ENCODE measurements around the gene DENND1A.

The DENND1A gene

DNA sequence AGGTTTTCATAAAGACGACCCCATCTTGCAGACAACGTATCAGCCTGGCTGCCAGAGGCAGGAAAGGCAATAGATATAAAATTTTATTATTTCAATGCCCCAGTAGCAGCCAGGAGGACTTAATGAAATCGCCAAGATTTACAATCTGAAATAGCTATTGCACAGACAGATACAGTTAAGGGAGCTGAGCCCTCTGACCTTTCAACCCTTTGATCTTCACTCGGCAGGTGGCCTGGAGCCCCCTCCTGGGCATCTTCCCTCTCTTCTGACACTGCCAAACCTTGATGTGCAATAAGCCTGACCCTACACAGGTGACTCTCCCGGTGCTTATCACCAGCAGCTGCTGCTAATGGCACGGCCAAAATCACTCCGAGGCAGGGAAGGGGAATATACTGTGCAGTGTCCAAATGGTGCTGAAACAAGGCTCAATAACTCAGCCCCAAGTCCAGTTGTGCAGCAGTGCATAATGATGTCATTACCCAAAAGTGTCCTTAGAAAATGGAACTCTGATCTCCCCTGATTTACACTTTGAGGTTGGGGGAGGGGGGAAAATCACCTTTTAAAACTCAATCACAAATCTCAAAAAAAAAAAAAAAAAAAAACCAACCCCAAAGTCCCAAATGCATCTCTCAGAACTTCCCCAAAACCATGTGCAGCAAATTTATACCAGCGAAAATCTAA lies 331.9 kb downstream of the DENND1A start:
- no peak overlapping the region for H3K9ac ChIP-seq (ENCODE audit: low read length in 2 of 2)
- no peak overlapping the region for H3K4me3 ChIP-seq (ENCODE audit: low read length in 2 of 2)
- H3K27me3 ChIP-seq (ENCODE audit: control insufficient read depth in 1 of 2, insufficient read depth in 2 of 2, low read length in 2 of 2) = no peaks in the 10 kb centered on the region
- H3K27ac ChIP-seq (ENCODE audit: low read length) = no peak overlapping the region
- no peaks in the 10 kb centered on the region for H3K9me3 ChIP-seq (ENCODE audit: control insufficient read depth in 2 of 2, low read length in 2 of 2)
- H3K4me1 ChIP-seq (ENCODE audit: control insufficient read depth, insufficient read depth, low read length) = no peaks in the 10 kb centered on the region
- no peaks in the 10 kb centered on the region for H3K36me3 ChIP-seq (ENCODE audit: control insufficient read depth in 2 of 2, insufficient read depth in 2 of 2, low read length in 2 of 2)

GRCh38 chr9:123597048-123597447 lies 332.9 kb downstream of the DENND1A start:
- no peaks in the 10 kb centered on the region for H3K9me3 ChIP-seq (ENCODE audit: control insufficient read depth in 2 of 2, low read length in 2 of 2)
- no peak overlapping the region for H3K27ac ChIP-seq (ENCODE audit: low read length)
- H3K4me3 ChIP-seq (ENCODE audit: low read length in 2 of 2) = no peak overlapping the region
- H3K4me1 ChIP-seq (ENCODE audit: control insufficient read depth, insufficient read depth, low read length) = no peaks in the 10 kb centered on the region
- no peak overlapping the region for H3K9ac ChIP-seq (ENCODE audit: low read length in 2 of 2)
- no peaks in the 10 kb centered on the region for H3K27me3 ChIP-seq (ENCODE audit: control insufficient read depth in 1 of 2, insufficient read depth in 2 of 2, low read length in 2 of 2)
- no peaks in the 10 kb centered on the region for H3K36me3 ChIP-seq (ENCODE audit: control insufficient read depth in 2 of 2, insufficient read depth in 2 of 2, low read length in 2 of 2)

DNA sequence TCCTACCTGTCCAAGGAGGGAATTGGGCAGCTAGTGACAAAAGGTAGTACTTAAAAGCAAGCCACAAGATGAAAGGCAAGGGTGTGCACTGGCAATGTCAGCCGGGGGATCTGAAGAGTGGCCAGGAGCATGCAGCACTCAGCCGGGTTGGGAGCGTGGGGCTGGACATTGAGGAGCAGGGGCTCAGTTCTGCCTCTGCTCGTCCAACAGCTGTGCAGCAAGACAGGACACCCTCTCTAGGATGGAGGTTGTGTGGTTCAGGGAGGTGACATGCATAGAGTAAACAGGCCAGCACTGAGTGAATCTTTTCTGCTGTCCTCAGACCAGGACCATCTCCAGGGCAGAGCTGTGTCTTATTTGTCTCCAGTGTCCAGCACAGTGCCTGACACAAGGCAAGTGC lies 338.6 kb downstream of the DENND1A start:
- no peaks in the 10 kb centered on the region for H3K4me1 ChIP-seq (ENCODE audit: control insufficient read depth, insufficient read depth, low read length)
- no peaks in the 10 kb centered on the region for H3K36me3 ChIP-seq (ENCODE audit: control insufficient read depth in 2 of 2, insufficient read depth in 2 of 2, low read length in 2 of 2)
- H3K27me3 ChIP-seq (ENCODE audit: control insufficient read depth in 1 of 2, insufficient read depth in 2 of 2, low read length in 2 of 2) = no peaks in the 10 kb centered on the region
- no peak overlapping the region for H3K27ac ChIP-seq (ENCODE audit: low read length)
- H3K9me3 ChIP-seq (ENCODE audit: control insufficient read depth in 2 of 2, low read length in 2 of 2) = peaks cover 0 to 3% of the 10 kb centered on the region in 2 donors
- no peak overlapping the region for H3K9ac ChIP-seq (ENCODE audit: low read length in 2 of 2)
- no peak overlapping the region for H3K4me3 ChIP-seq (ENCODE audit: low read length in 2 of 2)

DNA sequence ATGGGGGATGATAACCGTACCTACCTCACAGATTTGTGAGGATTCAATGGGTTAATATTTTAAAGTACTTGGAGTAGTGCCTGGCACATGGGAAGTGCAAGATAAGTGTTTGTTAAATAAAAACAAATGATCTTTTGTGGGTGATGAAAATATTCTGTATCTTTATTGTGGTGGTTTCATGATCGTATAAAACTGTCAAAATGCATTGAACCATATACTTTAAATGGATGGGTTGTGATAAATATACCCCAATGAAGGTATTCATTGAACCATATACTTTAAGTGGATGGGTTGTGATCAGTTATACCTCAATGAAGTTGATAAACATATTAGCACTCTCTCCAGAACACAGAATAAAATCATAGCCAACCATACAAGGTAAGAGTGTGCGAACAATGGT lies 339.4 kb downstream of the DENND1A start:
- Histone ChIP-seq H3K4me3 (ENCODE audit: low read length in 2 of 2) (no peak overlapping the region), H3K27ac (ENCODE audit: low read length) (no peak overlapping the region), H3K9me3 (ENCODE audit: control insufficient read depth in 2 of 2, low read length in 2 of 2) (peaks cover 0 to 3% of the 10 kb centered on the region in 2 donors), H3K4me1 (ENCODE audit: control insufficient read depth, insufficient read depth, low read length) (no peaks in the 10 kb centered on the region), H3K36me3 (ENCODE audit: control insufficient read depth in 2 of 2, insufficient read depth in 2 of 2, low read length in 2 of 2) (no peaks in the 10 kb centered on the region), H3K27me3 (ENCODE audit: control insufficient read depth in 1 of 2, insufficient read depth in 2 of 2, low read length in 2 of 2) (no peaks in the 10 kb centered on the region), H3K9ac (ENCODE audit: low read length in 2 of 2) (no peak overlapping the region)

DNA sequence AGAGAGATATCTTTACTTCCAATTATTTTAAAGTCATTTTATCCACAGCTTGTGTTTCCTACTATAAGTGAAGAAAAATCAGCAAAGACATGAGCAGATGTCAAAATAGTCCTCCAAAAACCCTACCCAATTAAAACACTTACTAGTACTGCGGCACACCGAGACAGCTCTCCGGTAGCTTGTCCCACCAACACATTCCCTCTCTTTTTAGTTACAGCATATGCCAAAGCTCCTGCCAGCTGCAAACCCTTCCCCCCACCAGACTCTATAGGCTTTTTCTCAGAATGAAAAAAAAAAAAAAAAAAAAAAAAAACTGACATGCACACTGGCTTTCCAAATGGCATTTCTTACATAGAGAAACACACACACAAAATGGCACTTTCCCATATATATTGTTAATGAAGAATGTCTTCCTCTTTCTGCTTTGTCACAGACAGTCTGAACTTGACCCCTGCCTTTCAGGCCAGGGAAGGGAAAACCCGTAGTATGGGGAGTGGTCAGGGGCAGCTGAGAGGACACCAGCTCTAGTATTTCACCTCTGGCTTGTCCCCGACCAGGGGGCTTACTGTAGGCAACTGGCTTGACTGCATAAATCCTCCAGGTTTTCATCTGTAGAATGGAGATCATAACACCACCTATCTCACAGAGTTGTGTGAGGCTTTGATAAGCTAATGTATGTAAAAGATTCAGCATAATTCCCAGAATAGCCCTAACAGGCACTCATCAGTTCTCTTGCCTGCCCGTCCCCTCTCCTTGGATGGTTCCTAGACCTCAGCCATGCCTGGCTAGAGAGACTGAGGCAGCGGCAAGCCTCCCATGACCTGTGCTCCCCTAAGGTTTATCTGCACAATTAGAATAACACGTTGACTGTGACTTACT lies 340.3 kb downstream of the DENND1A start:
- no peak overlapping the region for H3K4me3 ChIP-seq (ENCODE audit: low read length in 2 of 2)
- no peaks in the 10 kb centered on the region for H3K36me3 ChIP-seq (ENCODE audit: control insufficient read depth in 2 of 2, insufficient read depth in 2 of 2, low read length in 2 of 2)
- H3K9ac ChIP-seq (ENCODE audit: low read length in 2 of 2) = no peak overlapping the region
- H3K27me3 ChIP-seq (ENCODE audit: control insufficient read depth in 1 of 2, insufficient read depth in 2 of 2, low read length in 2 of 2) = no peaks in the 10 kb centered on the region
- no peaks in the 10 kb centered on the region for H3K4me1 ChIP-seq (ENCODE audit: control insufficient read depth, insufficient read depth, low read length)
- H3K9me3 ChIP-seq (ENCODE audit: control insufficient read depth in 2 of 2, low read length in 2 of 2) = peaks cover 0 to 3% of the 10 kb centered on the region in 2 donors
- H3K27ac ChIP-seq (ENCODE audit: low read length) = no peak overlapping the region

DNA sequence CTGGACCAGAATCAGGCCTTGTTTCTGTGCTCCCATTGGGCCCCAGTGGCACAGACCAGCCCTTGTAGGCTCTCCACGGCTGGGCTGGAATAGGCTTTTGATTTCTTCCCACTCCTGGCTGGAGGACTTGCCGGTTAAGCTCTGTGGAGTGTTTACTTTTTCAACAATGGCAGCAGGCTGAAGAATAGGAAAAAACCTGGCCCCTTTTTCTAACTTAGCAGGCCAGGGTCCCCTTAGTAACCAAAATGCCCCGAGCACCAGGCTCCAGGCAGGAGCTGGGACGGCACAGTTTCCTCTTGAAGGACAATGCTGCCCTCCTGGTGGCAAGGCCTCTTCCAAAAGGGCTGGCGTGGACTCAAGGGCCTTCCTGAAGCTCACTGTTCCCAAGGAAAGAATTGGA lies 343.7 kb downstream of the DENND1A start:
- no peak overlapping the region for H3K9ac ChIP-seq (ENCODE audit: low read length in 2 of 2)
- H3K27me3 ChIP-seq (ENCODE audit: control insufficient read depth in 1 of 2, insufficient read depth in 2 of 2, low read length in 2 of 2) = no peaks in the 10 kb centered on the region
- no peak overlapping the region for H3K27ac ChIP-seq (ENCODE audit: low read length)
- H3K4me1 ChIP-seq (ENCODE audit: control insufficient read depth, insufficient read depth, low read length) = no peaks in the 10 kb centered on the region
- peaks cover 4 to 10% of the 10 kb centered on the region in 2 donors for H3K36me3 ChIP-seq (ENCODE audit: control insufficient read depth in 2 of 2, insufficient read depth in 2 of 2, low read length in 2 of 2)
- H3K4me3 ChIP-seq (ENCODE audit: low read length in 2 of 2) = no peak overlapping the region
- peaks cover 0 to 3% of the 10 kb centered on the region in 2 donors for H3K9me3 ChIP-seq (ENCODE audit: control insufficient read depth in 2 of 2, low read length in 2 of 2)

- H3K9ac ChIP-seq (ENCODE audit: low read length in 2 of 2) = no peak overlapping the region
- no peaks in the 10 kb centered on the region for H3K4me1 ChIP-seq (ENCODE audit: control insufficient read depth, insufficient read depth, low read length)
- H3K27ac ChIP-seq (ENCODE audit: low read length) = no peak overlapping the region
- no peak overlapping the region for H3K4me3 ChIP-seq (ENCODE audit: low read length in 2 of 2)
- no peaks in the 10 kb centered on the region for H3K27me3 ChIP-seq (ENCODE audit: control insufficient read depth in 1 of 2, insufficient read depth in 2 of 2, low read length in 2 of 2)
- H3K36me3 ChIP-seq (ENCODE audit: control insufficient read depth in 2 of 2, insufficient read depth in 2 of 2, low read length in 2 of 2) = peaks cover 4 to 16% of the 10 kb centered on the region in 2 donors
- peaks cover 0 to 3% of the 10 kb centered on the region in 2 donors for H3K9me3 ChIP-seq (ENCODE audit: control insufficient read depth in 2 of 2, low read length in 2 of 2)
Observed at GRCh38 chr9:123584202-123585176, 345.4 kb downstream of the DENND1A start.

DNA sequence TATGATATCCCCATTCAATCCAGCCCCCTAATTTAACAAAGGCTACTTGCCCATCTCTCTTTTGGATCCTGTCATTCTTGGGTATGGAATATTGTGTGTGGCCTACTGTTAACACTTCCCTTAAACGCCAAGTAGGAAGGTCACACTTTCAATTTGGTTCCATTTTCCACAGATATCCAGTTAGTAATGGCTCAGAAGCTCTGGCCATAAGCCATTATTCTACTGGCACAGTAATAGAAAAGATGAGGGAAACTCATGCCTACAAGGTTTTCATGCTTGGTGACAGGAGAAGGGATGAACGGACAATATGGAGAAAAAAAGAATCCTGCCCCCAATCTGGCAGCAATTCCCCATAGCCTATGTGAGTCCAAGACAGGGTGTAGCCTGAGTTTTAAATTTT lies 346.3 kb downstream of the DENND1A start:
- Histone ChIP-seq H3K27ac (ENCODE audit: low read length) (no peak overlapping the region), H3K27me3 (ENCODE audit: control insufficient read depth in 1 of 2, insufficient read depth in 2 of 2, low read length in 2 of 2) (no peaks in the 10 kb centered on the region), H3K4me1 (ENCODE audit: control insufficient read depth, insufficient read depth, low read length) (no peaks in the 10 kb centered on the region), H3K4me3 (ENCODE audit: low read length in 2 of 2) (no peak overlapping the region), H3K36me3 (ENCODE audit: control insufficient read depth in 2 of 2, insufficient read depth in 2 of 2, low read length in 2 of 2) (peaks cover 6 to 16% of the 10 kb centered on the region in 2 donors), H3K9me3 (ENCODE audit: control insufficient read depth in 2 of 2, low read length in 2 of 2) (peaks cover 0 to 3% of the 10 kb centered on the region in 2 donors), H3K9ac (ENCODE audit: low read length in 2 of 2) (no peak overlapping the region)

DNA sequence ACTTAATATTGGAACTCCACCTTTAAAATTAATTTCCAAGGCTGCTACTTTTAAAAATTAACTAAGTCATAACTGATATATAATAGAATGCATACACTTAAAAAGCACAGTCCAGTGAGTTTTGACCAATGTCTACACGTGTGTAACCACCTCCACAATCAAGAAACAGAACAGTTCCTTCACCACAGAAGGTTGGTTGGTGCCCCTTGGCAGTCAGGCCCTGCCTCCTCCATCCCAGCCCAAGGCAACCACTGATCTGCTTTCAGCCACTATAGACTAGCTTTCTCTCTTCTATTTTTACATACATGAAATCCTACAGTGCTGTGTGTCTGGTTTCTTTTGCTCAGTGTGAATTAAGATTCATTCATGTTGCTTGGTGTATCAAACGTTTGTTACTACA lies 358.7 kb downstream of the DENND1A start:
- Histone ChIP-seq H3K4me3 (ENCODE audit: low read length in 2 of 2) (no peak overlapping the region), H3K27me3 (ENCODE audit: control insufficient read depth in 1 of 2, insufficient read depth in 2 of 2, low read length in 2 of 2) (no peaks in the 10 kb centered on the region), H3K9ac (ENCODE audit: low read length in 2 of 2) (no peak overlapping the region), H3K27ac (ENCODE audit: low read length) (no peak overlapping the region), H3K4me1 (ENCODE audit: control insufficient read depth, insufficient read depth, low read length) (no peaks in the 10 kb centered on the region), H3K9me3 (ENCODE audit: control insufficient read depth in 2 of 2, low read length in 2 of 2) (no peaks in the 10 kb centered on the region), H3K36me3 (ENCODE audit: control insufficient read depth in 2 of 2, insufficient read depth in 2 of 2, low read length in 2 of 2) (no peaks in the 10 kb centered on the region)
